Cardiac fibroblast (primary cell): ENCODE data around the gene RBM3.

ENCODE experiments used
- DNase-seq, 2 donors: peaks; one replicate each; pipeline versions ENCODE4 v3.0.0 to v3.0.0-alpha.2; 2010; ENCODE audit warnings: low read depth in 2 of 2
- H3K4me3 ChIP-seq, 2 donors: replicated peaks in 1 of 2; 1 replicate in 1 of 2; 2 replicates in 1 of 2; pipeline ENCODE4 v1.5.1; 2011; ENCODE audit warnings: low read depth in 2 of 2, low read length in 2 of 2, mild to moderate bottlenecking in 2 of 2, moderate library complexity in 1 of 2
- CTCF ChIP-seq: IDR thresholded peaks from one replicate; pipeline ENCODE4 v1.5.1; 2011; ENCODE audit warnings: low read depth, mild to moderate bottlenecking, low read length, inconsistent platforms

The RBM3 gene

GRCh38 chrX:48613502-48614160 is 39.3 kb downstream of the RBM3 start:
- peak in 1 of 2 donors; percentile 31 for DNase-seq
- no peak for TF ChIP-seq CTCF
- H3K4me3 ChIP-seq: no peak overlapping the region

- H3K4me3 ChIP-seq: no peak overlapping the region
- TF ChIP-seq CTCF: no peak
- peak in 1 of 2 donors; percentile 32 for DNase-seq
These were observed 42.3 kb downstream of the RBM3 start for GRCh38 chrX:48616576-48616975.

GRCh38 chrX:48617542-48618340 is 43.5 kb downstream of the RBM3 start:
- H3K4me3 ChIP-seq: no peak overlapping the region
- TF ChIP-seq CTCF: no peak
- peak; percentile 41 to 56 for DNase-seq

GRCh38 chrX:48626401-48627298 is 52.4 kb downstream of the RBM3 start:
- DNase-seq: peak in 1 of 2 donors; percentile 46
- no peak for TF ChIP-seq CTCF
- no peak overlapping the region for H3K4me3 ChIP-seq
